Tongue (tissue), 2 donors: ENCODE results near the gene PNMA8A. TPM values are rescaled to one million over a fixed set of nuclear protein-coding genes. Genes with fewer than 3 reads are reported as not detected.

ENCODE experiments used
- DNase-seq: peaks from one replicate; pipeline ENCODE4 v3.0.0-alpha.2; 2015
- total RNA-seq: library from RNA; depleted of rRNA; stranded (reverse); fragments of >200 nt; gene quantifications from one replicate; pipeline ENCODE4 v1.2.3, GENCODE V29; 2014

Gene PNMA8A
- total RNA-seq, 1 donor from 2014 or later = 47.1 TPM

DNA sequence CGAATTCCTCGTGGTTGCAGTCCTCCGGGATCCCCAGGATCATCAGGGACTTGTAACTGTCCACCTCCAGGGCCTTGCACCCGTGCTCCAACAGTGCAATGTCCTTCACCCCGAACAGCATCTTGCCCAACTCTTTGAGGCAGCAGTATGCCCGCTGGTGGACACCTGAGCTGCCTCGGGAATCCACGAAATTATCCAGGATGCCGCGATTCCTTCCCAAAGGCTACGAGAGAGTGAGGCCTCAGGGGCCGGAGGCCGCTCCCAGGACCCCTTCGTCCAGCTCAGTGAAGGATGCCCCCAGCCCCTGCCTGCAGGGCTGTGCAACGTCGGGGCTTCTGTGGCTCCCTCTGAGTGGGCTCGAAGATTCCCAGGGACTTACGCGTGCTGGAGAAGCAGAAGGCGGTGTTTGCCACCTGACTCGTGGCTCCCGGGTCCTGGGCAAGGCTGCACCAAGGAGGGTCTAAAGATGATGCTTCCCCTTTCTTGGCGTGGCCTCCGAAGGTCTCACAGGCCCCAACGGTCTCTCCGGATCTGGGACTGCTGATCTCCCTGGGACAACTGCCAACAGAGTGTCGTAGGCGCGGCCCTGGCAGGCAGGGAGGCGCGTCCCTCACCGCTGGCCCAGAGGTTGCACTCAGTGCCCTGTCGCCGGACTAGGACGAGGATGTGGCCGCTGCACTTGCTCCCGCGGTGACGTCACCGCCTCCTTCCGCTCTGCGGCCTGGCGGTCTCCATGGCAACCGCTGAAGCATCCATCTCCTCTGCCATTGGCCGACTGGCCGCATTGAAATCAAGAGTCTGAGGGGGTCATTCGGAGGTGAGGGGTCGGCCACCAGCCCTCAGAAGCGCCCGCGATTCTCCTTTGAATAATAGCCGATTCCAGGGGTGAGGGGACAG is 42.9 kb downstream of the PNMA8A start, which contains the start of gene PNMA8C:
Gene PNMA8C (minus strand): TSS at position 698 of the 897 bp plus-strand sequence. CDS start 577 bp downstream, at position 121.
- peak; percentile 80 for DNase-seq

DNA sequence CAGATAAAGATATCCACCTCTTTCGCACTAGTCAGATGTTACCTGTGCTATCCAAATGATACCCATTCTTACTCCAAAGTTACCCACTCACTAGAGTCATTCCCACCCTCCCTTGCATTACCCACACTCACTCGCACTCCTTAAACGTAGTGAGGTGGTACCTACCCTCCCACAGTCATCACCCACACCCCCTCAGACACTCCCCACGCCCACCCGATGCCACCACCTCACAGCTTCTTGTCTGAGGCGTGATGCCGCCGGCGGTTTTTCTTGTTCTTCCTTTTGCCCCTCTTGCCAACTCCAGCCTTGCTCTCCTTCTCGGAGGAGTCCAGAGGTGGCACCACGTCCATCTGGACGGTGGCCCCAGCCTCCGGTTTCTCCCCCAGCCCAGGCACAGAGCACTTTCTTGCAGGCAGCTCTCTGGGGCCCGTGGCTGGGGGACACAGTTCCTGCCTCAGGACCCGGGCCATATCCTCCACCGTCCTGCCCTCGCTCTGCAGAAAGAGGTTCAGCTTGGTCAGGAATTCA is 43.8 kb downstream of the PNMA8A start:
- DNase-seq = no peak

GRCh38 chr19:46426506-46427162 is 44.7 kb downstream of the PNMA8A start:
- peak; percentile 91 for DNase-seq

- peak; percentile 44 for DNase-seq
These were observed 45.3 kb downstream of the PNMA8A start for GRCh38 chr19:46426035-46426505.

- no peak for DNase-seq
These were observed 48.2 kb downstream of the PNMA8A start for GRCh38 chr19:46423188-46423587.

DNA sequence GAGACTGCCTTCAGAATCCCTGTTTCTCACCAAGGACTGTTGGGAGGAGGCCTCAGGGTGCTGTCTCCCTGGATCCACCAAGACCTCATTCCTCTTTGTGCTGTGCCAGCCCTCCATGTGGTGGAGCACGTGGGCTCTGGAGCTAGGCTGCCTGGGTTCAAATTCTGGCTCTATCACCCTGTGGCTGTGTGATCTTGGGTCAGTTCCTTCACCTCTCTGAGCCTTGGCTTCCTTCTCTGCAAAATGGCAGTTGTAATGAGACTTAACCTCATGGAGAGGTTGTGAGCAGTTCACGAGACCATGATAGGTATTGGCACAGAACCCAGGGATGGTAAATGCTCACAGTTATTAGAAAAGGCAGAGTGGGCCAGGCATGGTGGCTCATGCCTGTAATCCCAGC is 49.0 kb downstream of the PNMA8A start:
- no peak for DNase-seq

DNA sequence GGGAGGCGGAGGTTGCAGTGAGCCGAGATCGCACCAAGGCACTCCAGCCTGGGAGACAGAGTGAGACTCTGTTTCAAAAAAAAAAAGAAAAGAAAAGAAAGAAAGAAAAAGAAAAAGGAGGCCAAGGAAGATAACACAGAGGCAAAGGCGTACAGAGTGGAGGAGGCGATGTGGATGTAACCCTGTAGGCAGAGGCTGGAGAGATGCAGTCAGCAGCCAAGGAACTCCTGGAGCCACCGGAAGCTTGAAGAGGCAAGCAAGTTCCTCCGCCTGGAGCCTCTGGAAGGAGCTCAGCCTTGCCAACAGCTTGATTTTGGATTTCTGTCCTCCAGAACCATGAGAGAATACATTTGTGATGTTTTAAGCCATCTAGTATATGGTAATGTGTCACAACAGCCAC is 51.3 kb downstream of the PNMA8A start:
- no peak for DNase-seq

Other genes with a start within 250 kb of the PNMA8A start
- gene IGFL1, start 241.8 kb downstream of the PNMA8A start, total RNA-seq = not detected
- gene HIF3A, start 174.5 kb downstream of the PNMA8A start, total RNA-seq = 219 TPM
- gene PPP5C, start 124.5 kb downstream of the PNMA8A start, total RNA-seq = 49.3 TPM
- 68.8 TPM for gene CCDC8, start 58.0 kb downstream of the PNMA8A start, total RNA-seq
- 0.41 TPM for gene PNMA8C, start 42.6 kb downstream of the PNMA8A start, total RNA-seq
- 2.6 TPM for gene PNMA8B, start 24.3 kb upstream of the PNMA8A start, total RNA-seq
- gene CALM3, start 129.8 kb upstream of the PNMA8A start, total RNA-seq = 141 TPM
- 4.5 TPM for gene PTGIR, start 153.5 kb upstream of the PNMA8A start, total RNA-seq
- gene GNG8, start 164.6 kb upstream of the PNMA8A start, total RNA-seq = not detected
- 11.5 TPM for gene DACT3, start 189.6 kb upstream of the PNMA8A start, total RNA-seq
- 26.1 TPM for gene PRKD2, start 245.6 kb upstream of the PNMA8A start, total RNA-seq